GM12873 (cell line): ENCODE data around the gene RPLP2.

Experiments used
- CTCF ChIP-seq: IDR thresholded peaks from 2 replicates; pipeline ENCODE4 v1.5.1; 2012; ENCODE audit warnings: low read depth, mild to moderate bottlenecking, moderate library complexity, low read length, control low read depth; ENCODE audit not compliant: insufficient read depth; ENCODE audit errors: missing control alignments

RPLP2 gene

GRCh38 chr11:769887-770641 is 39.7 kb upstream of the RPLP2 start:
- TF ChIP-seq CTCF, result no peak

- no peak for TF ChIP-seq CTCF
Observed at GRCh38 chr11:770642-771616, 38.8 kb upstream of the RPLP2 start.

- no peak for TF ChIP-seq CTCF
Observed at GRCh38 chr11:771617-772204, 38.1 kb upstream of the RPLP2 start.

- no peak for TF ChIP-seq CTCF
Observed at GRCh38 chr11:772429-773390, 37.1 kb upstream of the RPLP2 start.

- no peak for TF ChIP-seq CTCF
Observed at GRCh38 chr11:773425-773824, 36.3 kb upstream of the RPLP2 start.

GRCh38 chr11:773830-774229 is 35.9 kb upstream of the RPLP2 start:
- TF ChIP-seq CTCF, result no peak
